SIG-M5 treated with dmso at 0.1 percent for 504 hours (cell line): ENCODE results near the gene RPL15.
A peak's percentile ranks its signal among the peaks of the same experiment; 100 is the strongest.

ENCODE experiments used
- DNase-seq: peaks from one replicate; lab custom pipeline; 2025; ENCODE audit not compliant: unreplicated experiment; lab: John Stamatoyannopoulos, UW

The RPL15 gene

DNA sequence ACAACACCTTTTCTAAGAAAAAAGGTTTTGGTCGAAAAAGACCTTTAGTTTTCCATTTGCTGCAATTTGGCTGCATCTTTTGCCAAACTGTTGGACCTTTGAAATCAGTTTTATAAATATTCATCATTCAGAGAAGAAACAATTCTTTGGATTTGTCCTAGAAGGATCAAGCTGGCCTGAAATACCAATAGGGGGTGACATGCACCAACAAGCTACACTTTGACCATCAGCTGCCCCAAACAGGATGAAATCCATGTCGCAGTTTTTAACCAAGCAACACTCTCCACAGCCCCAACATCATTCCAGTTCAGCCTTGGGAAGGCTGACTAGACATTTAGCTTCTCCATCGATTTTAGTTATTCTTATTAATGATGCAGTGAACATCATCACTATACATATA, 9.8 kb downstream of the RPL15 start:
- DNase-seq: no peak

DNA sequence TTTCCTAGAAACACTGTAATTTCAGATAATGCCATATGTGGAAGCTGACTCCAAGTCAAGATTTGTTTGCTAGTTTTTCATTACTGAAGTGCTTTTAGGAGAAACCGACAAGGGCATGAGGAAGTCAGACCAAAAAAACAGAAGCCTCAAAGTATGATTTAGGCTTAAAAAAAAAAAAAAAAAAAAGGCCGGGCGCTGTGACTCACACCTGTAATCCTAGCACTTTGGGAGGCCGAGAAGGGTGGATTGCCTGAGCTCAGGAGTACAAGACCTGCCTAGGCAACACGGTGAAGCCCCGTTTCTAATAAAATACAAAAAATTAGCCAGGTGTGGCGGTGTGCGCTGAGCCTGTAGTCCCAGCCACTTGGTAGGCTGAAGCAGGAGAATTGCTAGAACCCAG, 11.6 kb downstream of the RPL15 start:
- peak; percentile 34 for DNase-seq

DNA sequence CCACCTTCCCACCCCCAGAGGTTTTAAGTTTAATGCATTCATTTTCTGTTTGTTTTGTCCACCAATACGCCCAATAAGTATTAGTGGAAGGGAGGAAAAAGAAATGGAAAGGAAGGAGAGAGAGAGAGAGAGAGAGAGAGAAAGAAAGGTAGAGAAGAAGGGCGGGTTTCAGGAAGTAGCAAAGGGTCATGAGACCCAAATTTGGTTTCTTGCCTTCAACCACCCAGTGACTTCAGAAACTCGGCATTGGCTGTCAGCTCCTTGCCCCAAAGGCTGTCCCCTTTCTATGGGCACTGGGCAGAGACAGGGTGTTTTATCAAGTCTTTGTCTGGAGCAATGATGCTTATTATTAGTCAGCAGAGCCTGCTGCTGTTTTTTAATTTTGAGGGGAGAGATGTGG, 14.7 kb downstream of the RPL15 start:
- no peak for DNase-seq

DNA sequence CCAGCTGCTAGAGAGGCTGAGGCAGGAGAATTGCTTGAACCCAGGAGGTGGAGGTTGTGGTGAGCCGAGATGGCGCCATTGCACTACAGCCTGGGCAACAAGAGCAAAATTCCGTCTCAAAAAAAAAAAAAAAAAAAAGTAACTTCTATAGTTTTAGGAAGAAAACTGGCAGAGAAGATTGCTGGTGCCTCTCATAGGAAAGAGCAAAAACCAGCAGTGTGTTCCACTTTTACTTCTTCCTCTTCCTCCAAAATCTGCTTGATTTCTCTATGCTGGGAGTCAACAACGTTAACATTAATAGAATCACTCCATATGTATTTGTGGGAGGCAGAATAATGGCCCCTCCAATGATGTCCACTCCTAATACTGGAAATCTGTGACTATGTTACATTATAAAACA, 15.6 kb downstream of the RPL15 start:
- DNase-seq: no peak

DNA sequence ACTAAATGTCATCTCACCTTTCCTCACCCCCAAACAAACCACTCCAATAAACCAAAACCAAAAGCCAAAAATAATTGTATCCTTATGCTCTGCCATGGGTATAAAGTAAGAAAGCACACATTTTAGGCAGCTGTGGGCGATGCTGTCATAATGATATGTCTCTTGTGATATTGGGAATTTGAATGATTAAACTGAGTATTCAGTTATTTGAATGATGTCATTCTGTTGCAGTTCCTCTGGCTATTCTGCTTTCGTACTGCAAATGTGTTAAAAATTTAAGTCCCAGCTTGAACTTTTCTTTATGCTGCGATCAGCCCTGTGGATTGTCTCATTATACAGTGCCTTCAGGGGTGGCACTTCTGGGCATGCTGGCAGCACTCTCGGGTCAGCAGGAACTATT, 17.3 kb downstream of the RPL15 start:
- no peak for DNase-seq

DNA sequence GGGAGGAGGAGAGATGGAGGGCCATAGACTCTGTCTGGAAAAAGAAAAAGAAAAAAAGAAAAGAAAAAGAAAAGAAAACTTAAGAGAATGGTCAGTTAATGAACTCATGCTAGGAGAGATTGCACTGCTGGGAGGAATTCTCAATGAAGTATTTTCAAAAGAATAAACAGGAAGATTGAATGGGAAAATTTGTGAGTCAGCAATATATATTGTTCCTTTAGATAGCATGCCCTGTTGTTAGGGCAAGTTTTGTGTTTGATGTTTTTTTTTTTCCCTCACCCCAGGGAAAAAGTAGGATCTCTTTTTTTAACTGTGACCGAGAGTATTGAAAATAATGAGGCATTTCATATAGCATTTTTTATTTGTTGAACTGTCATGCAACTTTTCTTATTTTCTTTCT, 20.4 kb downstream of the RPL15 start:
- no peak for DNase-seq

DNA sequence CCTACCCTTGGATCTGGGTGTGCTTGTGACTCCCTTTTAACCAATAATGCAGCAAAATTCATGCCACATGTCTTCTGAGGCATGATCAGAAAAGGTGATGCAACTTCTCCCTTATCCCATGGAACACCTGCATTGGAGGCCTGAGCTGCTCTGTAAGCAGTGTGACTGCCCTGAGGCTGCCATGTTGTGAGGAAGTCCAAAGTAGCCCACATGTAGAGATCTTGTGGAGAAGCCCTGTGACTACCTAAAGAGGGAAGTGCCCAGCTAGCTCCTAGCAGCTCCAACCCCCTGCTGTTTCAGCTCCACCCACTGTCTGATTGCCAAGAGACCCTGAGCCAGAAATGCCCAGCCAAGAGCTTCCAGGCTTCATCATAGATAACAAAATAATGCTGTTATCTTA, 21.8 kb downstream of the RPL15 start:
- peak; percentile 58 for DNase-seq

DNA sequence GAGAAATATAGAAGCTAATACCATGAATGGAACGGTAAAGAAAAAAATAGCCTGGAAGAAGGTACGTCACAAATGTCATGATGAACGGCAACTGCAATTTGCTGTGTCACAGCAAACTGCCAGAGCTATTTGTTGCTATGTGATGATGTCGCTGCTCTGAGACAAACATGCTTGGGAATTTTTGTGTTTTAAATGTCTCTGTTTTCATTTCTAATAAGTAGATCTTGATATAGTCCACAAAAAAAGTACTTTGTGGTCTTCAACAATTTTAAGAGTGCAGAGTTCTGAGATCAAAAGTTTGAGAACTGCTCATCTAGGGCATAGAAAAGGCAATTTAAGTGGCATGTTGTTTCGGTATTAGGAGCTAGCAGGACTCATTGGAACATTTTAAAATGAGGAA, 23.8 kb downstream of the RPL15 start:
- no peak for DNase-seq

DNA sequence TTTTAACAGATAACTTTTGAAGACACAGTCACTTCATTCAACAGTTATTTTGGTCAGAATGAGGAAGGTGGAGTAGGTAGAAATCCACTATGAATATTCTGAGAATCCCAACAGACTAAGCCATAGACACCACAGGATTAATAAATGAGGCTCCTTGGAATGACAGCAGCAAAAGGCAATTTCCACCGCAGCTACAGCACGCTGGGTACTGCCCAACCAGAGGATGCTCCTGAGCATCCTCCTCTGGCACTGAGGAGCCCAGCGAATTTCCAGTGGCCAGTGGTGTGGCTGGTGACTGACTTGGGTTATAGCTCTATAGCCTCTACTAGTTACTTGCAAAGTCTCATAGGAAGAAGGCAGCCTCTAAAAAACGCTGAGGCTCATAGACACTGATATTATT, 24.5 kb downstream of the RPL15 start:
- no peak for DNase-seq

DNA sequence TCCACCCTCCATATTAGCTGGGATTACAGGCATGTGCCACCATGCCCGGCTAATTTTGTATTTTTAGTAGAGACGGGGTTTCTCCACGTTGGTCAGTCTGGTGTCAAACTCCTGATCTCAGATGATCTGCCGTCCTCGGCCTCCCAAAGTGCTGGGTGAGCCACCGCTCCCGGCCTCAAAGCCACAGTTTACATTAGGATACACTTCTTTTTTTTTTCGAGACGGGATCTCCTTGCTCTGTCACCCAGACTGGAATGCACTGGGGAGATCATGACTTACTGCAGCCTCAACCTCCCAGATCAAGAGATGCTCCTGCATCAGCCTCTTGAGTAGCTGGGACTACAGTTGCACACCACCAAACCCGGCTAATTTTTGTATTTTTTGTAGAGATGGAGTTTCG, 25.6 kb downstream of the RPL15 start:
- no peak for DNase-seq

DNA sequence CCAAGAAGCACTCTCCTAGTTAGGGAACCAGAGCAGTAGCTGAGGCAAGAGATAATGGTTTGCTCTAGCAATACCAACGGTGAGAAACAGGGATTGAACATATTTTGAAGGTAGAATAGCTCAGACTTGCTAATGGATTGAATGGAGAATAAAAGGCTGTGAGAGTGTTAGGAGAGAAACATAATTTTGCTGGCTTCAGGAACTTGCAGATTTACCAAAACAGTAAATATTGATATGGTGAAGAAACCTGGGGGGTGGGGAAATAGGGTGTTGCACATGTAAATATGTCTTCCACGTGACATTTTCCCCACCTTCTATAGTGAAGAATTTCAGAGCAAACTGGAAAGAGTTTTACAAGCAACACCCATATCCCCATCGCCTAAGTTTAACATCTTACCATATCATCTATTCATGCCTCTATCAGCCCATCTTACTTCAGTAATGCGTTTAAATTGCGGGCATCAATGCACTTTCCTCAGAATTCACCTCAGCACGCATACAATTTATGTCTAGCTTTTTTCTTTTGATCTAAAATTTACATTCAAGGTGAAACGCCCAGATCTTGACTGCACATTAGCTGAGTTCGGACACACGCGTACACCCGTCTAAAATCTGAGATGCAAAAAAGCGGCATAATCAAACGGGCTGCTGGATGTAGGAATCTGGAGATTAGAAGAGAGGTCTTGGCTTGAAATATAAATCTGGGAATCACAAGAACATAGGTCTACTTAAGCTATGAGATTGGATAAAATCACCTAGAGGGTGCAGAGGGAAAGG, 27.3 kb downstream of the RPL15 start:
- DNase-seq: no peak

DNA sequence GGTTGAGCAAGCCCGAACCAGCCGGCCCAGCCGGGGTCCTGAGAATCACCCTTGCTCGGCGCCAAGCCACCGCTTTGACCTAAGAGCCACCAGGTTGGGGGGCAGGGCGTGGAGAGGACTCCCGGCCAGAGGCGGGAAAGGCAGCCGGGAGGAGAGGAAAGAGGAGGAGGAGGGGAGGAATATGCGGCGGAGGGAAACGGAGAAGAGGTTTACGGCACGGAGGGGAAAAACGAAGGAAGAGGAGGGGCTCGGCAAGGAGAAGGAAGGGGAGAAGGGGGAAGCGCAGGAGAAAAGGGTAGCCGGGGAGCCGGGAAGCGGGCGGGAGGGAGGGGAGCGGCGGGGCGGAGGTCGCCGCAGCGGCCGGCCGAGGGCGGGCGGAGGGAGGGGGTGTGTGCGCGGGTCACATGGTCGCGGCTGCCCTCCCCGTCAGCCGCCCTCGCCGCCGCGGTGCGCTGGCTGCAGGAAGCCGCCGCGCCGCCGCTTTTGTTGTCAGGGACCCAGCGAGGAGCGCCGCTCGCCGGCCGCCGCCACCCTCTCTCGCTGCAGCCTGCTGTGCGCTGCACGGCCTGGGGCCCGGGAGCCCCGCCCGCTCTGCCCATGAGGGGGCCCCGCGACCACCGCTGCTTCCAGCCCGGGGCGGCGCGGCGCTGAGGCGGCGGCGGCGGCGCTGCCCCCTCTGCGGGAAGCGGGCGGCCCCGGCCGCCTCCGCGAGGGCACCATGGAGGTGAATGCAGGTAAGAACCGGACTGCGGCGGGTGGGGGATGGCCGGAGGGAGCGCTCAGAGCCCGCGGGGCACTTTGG, 28.1 kb downstream of the RPL15 start, which contains the start of gene NR1D2:
Gene NR1D2, plus strand, starts transcription at position 426 of the 802 bp plus-strand sequence. Its CDS starts 293 bp downstream, at position 719.
- peak; percentile 84 for DNase-seq

DNA sequence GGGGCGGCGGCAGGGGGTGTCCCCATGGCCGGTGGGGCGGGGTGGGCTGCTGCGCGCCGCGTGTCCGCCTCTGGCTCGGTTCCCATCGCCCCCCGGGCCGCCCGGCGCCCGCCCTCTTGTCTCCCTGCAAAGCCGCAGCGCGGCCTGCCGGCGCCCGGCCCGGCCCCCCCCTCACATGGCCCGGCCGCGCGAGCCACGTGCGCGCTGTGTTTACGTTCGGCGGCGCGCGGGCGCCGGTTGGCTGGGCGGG, 28.7 kb downstream of the RPL15 start:
- no peak for DNase-seq

DNA sequence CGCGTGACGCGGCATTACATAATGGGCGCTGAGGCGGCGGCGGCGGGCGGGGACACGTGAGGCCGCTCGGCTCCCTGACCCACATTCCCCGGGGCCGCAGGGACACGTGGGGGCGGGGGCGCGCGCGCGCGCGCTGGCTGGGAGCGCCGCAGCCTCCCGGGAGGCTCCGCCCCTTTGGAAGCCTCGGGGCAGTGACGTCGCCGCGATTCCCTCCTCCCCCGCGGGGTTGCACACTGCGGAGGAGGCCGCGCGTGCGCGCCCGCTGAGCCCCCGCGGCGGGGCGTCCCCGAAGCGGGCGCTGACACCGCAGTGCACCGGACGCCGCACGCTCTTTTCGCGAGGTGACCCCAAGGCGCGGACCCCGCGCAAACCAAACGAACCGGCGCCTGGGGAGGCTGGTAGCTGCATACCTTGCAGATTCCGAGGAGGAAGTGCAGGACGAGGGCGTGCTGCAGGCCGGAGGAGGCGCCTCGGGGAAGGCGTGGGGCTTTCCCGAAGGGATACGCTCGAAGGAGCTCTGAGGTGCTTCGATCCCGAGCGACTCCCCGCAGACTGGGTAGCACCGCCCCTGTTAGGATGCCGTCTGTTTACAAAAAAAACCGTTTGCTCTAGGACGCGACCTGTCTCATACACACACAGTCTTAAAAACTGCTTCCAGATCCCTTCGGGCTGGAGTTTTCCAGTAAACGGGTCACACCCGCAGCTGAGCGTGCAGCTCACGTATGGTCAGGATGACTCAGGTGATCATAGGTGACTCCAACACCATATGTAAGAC, 29.2 kb downstream of the RPL15 start:
- peak; percentile 89 for DNase-seq

DNA sequence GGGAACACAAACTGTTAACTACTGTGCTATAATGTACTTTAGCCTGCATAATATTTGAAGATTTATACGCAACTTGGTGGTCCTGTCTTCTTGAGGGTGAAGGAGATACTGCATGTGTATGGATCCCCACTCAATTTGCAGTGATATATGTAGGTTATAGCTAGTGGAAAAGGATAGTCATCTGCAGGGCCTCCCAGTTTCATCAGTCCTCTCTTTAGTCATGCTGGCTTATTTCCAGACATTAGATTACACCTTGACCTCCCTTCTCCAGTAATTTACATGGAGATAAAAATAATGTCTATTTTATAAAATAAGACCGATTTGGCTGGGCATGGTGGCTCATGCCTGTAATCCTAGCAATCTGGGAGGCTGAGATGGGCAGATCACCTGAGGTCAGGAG, 31.8 kb downstream of the RPL15 start:
- DNase-seq: no peak

DNA sequence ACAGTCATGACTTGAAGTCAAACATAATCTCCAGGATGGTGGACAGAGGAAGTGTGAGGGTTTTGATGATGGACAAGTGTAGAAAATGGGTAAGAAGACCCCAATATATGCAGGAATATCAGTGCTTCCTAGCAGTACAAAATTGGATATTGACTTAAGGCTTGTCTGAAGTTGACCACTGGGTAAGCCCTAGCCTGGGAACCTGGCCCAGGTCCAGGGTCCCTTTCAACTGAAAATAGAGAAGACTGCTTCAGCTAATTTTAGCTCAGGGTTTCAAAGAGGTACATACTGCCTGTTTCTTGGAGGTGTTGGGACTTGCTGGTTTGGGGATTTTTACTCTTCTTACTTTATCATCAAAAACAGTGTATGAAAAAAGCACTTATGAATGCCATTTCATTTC, 32.9 kb downstream of the RPL15 start:
- DNase-seq: no peak

DNA sequence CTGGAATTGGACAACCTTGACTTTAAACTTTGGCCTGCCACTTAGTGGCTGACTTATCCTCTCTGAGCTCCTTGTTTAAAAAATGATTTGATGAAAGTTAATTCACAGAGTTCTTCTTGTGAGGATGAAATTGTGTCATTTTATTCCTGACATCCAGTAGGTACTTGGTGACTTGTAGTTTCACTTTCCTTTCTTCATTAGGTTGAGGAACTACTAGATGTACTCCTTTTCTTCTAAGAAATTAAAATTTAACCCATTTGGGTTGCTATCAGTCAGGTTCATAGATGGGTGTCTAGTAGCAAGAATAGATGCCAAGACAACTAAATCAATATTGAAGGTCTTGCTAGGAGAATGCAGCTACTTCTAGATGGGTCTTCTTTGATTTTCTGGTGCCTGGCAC, 33.4 kb downstream of the RPL15 start:
- no peak for DNase-seq

DNA sequence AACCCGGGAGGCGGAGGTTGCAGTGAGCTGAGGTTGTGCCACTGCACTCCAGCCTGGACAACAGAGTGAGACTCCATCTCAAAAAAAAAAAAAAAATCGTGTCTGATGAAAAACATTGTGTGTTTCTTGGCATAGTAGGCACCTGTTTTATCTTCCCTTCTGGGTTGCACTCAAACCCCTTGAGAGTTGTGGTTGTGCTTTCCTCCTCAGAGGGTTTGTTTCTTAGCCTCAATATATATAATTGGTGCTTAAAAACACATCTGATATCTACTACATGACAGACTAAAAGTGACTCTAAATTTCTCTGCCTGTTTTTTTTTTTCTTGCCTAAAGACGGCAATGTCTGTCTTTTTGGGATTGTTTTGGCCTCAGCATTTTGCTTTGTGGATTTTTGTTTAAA, 35.7 kb downstream of the RPL15 start:
- no peak for DNase-seq

DNA sequence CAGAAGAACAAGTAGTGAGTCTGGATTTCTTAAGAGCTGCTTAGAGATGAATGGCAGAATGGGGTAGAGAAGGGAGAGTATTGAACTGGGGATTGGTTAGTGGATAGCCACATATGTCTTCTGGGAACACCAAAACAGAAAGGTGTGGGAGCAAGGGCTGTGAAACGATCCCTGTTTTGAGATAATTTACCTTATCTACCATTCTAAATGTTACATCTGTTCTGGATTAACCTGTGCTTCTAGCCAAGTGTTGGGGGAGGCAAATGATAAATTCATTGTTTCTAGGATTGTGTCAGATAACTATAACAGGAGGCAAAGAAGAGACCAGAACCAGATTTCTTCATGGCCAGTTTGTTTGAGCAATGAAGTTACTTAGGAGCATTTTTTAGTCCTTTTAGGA, 36.6 kb downstream of the RPL15 start:
- DNase-seq: no peak

DNA sequence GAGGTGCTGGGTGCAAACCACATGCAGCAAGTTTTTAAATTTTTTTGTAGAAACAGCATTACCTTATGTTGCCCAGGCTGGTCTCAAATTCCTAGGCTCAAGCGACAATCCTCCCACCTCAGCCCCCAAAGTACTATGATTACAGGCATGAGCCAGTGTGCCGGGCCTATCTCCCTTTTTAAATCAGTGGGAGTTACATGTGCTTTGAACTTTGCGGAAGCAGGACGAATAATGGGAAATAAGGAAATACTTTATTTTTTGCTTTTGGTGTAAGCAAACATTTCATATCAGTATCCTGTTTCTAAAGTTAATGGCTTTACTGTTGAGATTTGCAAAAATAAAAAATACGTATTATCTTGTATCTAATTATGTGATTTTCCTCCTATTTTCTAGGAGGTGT, 37.2 kb downstream of the RPL15 start:
- DNase-seq: no peak

DNA sequence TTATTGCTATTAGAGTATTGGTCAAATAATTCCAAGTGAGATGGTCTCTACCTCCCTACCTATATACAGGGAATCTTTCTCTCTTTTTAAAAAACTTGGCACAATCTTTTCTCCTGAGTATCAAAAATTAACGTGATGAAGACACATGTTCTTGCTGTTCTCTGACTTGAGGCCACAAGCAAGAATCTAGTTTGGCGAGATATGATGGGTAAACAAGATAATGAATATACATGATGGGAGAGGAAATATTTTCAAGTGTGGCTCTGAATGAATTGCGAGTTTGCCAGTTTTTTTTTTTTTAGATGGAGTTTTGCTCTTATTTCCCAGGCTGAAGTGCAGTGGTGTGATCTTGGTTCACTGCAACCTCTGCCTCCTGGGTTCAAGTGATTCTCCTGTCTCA, 39.8 kb downstream of the RPL15 start:
- no peak for DNase-seq
